Activated naive CD4-positive, alpha-beta T cell treated with anti-CD3 and anti-CD28 coated beads, Interleukin-2, amount 10 ng/mL, durations not matched to agents 7 days and 5 days (primary cell): Measurements from ENCODE around the gene FAM234A.

ENCODE experiments used
- CTCF ChIA-PET: fragments of 350-600 bp; sonication (Branson Sonifier 250); formaldehyde crosslinking; loops from one replicate; lab custom pipeline; 2021; ENCODE audit warnings: antibody characterized with exemption; lab: Charles Lee
- DNase-seq: peaks from one replicate; pipeline ENCODE4 v3.0.0-alpha.2; 2020
- H3K27ac Mint-ChIP-seq: one replicate; pipeline ENCODE4 v1.8.0; 2021; ENCODE audit warnings: mild to moderate bottlenecking, moderate library complexity, mixed read lengths
- H3K27me3 Mint-ChIP-seq: one replicate; pipeline ENCODE4 v1.8.0; 2021; ENCODE audit warnings: mild to moderate bottlenecking, mixed read lengths
- H3K36me3 Mint-ChIP-seq: one replicate; pipeline ENCODE4 v1.8.0; 2021; ENCODE audit warnings: mixed read lengths
- H3K4me1 Mint-ChIP-seq: one replicate; pipeline ENCODE4 v1.8.0; 2021; ENCODE audit warnings: mixed read lengths
- H3K4me3 Mint-ChIP-seq: one replicate; pipeline ENCODE4 v1.8.0; 2021; ENCODE audit warnings: mild to moderate bottlenecking, moderate library complexity, mixed read lengths
- H3K9me3 Mint-ChIP-seq: one replicate; pipeline ENCODE4 v1.8.0; 2021; ENCODE audit warnings: mixed read lengths

Gene FAM234A

DNA sequence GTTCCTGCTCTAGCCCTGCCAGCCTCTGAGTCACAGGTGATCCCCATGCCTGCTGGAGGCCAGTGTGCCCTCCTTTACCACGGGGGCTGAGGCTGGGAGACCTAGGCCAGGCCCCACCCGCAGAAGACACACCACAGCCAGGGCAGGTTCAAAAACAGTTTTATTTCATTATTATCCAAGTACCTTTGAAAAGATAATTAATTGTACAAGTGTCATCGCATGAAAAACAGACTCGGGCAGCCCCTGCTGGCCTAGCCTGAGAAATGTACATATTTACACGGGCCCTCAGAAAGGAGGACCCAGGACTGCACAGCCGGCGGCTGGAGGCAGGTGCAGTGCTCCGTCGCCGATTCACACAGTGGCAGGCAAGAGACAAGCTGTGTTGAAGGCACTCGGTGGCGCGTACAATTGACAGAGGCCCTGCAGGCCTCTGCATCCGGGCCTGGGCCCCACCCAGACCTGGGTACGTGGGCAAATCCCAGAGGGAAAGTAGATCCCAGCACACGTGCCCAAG lies 52.7 kb downstream of the FAM234A start:
- Mint-ChIP-seq H3K27me3 (peaks cover 6% of the 10 kb centered on the region), H3K4me3 (no peak overlapping the region), H3K27ac (no peak overlapping the region), H3K36me3 (peaks cover 13% of the 10 kb centered on the region), H3K4me1 (no peaks in the 10 kb centered on the region), H3K9me3 (no peaks in the 10 kb centered on the region)
- CTCF ChIA-PET = no interaction called here
- no peak for DNase-seq

DNA sequence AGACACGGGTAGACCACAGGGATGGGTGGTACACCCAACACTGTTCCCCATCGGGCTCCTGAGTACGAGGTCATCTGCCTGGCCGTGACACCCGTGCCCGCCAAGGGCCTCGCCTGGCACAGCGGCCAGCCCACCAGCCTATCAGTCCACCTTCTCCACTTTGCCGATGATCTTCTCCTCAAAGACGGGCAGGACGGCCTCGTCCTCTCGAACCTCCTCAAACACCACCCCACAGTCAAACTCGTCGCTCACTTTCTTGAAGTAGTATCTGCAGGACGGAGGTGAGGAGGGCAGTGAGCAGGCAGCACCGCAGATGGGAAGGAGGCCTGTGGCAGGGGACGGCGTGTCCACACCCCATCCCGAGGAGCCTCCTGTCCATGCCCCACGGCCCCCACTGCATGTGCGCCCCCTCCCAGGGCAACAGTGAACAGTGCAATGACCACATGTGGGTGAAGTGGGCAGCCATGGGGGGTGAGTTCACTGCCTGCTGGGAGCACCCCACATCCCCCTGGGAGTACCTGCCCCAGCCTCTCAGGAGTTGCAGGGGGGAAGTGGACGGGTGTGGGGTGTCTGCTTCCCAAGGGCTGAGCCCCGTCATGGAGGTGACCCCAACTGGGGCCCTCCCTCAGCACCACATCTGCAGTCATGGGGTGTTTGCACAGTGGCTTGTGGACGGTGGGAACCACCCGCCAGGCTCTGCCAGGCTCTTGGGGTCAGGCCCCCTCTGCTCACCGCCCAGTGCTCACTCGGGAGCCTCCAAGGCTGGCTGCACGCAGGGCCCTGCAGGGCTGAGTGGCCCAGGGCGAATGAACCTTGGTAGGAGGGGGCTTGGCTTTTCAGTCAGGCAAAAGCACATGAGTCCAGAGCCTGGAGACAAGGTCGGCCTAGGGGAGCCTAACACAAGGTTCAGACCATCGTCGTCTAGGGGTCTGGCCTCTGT lies 53.6 kb downstream of the FAM234A start:
- Mint-ChIP-seq H3K9me3 (no peaks in the 10 kb centered on the region), H3K27ac (no peak overlapping the region), H3K4me3 (no peak overlapping the region), H3K27me3 (no peaks in the 10 kb centered on the region), H3K36me3 (peaks cover 15% of the 10 kb centered on the region), H3K4me1 (no peaks in the 10 kb centered on the region)
- DNase-seq = no peak
- CTCF ChIA-PET = no interaction called here

- CTCF ChIA-PET = no interaction called here
- H3K4me1 Mint-ChIP-seq = no peaks in the 10 kb centered on the region
- H3K4me3 Mint-ChIP-seq = no peak overlapping the region
- H3K36me3 Mint-ChIP-seq = peaks cover 19% of the 10 kb centered on the region
- DNase-seq = no peak
- H3K27me3 Mint-ChIP-seq = no peaks in the 10 kb centered on the region
- H3K9me3 Mint-ChIP-seq = no peaks in the 10 kb centered on the region
- no peak overlapping the region for H3K27ac Mint-ChIP-seq
These were observed 54.9 kb downstream of the FAM234A start for GRCh38 chr16:289395-289997.

- Mint-ChIP-seq H3K9me3 (no peaks in the 10 kb centered on the region), H3K27ac (no peak overlapping the region), H3K4me1 (no peaks in the 10 kb centered on the region), H3K27me3 (no peaks in the 10 kb centered on the region), H3K4me3 (no peak overlapping the region), H3K36me3 (peaks cover 19% of the 10 kb centered on the region)
- DNase-seq = no peak
- CTCF ChIA-PET = no interaction called here
These were observed 55.5 kb downstream of the FAM234A start for GRCh38 chr16:290015-290680.

GRCh38 chr16:290681-291405 lies 56.2 kb downstream of the FAM234A start:
- Mint-ChIP-seq H3K4me1 (no peaks in the 10 kb centered on the region), H3K36me3 (peaks cover 19% of the 10 kb centered on the region), H3K9me3 (no peaks in the 10 kb centered on the region), H3K4me3 (no peak overlapping the region), H3K27me3 (no peaks in the 10 kb centered on the region), H3K27ac (no peak overlapping the region)
- DNase-seq = no peak
- CTCF ChIA-PET = no interaction called here

GRCh38 chr16:291539-291938 lies 56.9 kb downstream of the FAM234A start:
- H3K9me3 Mint-ChIP-seq = no peaks in the 10 kb centered on the region
- no peaks in the 10 kb centered on the region for H3K4me1 Mint-ChIP-seq
- H3K27ac Mint-ChIP-seq = no peak overlapping the region
- no peak overlapping the region for H3K4me3 Mint-ChIP-seq
- peaks cover 15% of the 10 kb centered on the region for H3K36me3 Mint-ChIP-seq
- no peaks in the 10 kb centered on the region for H3K27me3 Mint-ChIP-seq
- no peak for DNase-seq
- CTCF ChIA-PET = no interaction called here

GRCh38 chr16:293043-293775 lies 58.6 kb downstream of the FAM234A start:
- H3K9me3 Mint-ChIP-seq = no peaks in the 10 kb centered on the region
- peaks cover 9% of the 10 kb centered on the region for H3K36me3 Mint-ChIP-seq
- H3K4me3 Mint-ChIP-seq = no peak overlapping the region
- CTCF ChIA-PET = no interaction called here
- H3K27me3 Mint-ChIP-seq = no peaks in the 10 kb centered on the region
- H3K4me1 Mint-ChIP-seq = no peaks in the 10 kb centered on the region
- no peak for DNase-seq
- H3K27ac Mint-ChIP-seq = no peak overlapping the region

- CTCF ChIA-PET = no interaction called here
- no peak for DNase-seq
- Mint-ChIP-seq H3K4me1 (no peaks in the 10 kb centered on the region), H3K9me3 (no peaks in the 10 kb centered on the region), H3K4me3 (no peak overlapping the region), H3K36me3 (peaks cover 7% of the 10 kb centered on the region), H3K27ac (no peak overlapping the region), H3K27me3 (no peaks in the 10 kb centered on the region)
These were observed 61.7 kb downstream of the FAM234A start for GRCh38 chr16:296276-296675.

- Mint-ChIP-seq H3K4me1 (no peaks in the 10 kb centered on the region), H3K27me3 (no peaks in the 10 kb centered on the region), H3K4me3 (no peak overlapping the region), H3K9me3 (no peaks in the 10 kb centered on the region), H3K27ac (no peak overlapping the region), H3K36me3 (peaks cover 7% of the 10 kb centered on the region)
- DNase-seq = no peak
- CTCF ChIA-PET = no interaction called here
These were observed 62.3 kb downstream of the FAM234A start for GRCh38 chr16:296806-297510.

- CTCF ChIA-PET = no interaction called here
- Mint-ChIP-seq H3K9me3 (no peaks in the 10 kb centered on the region), H3K36me3 (peaks cover 4% of the 10 kb centered on the region), H3K27ac (no peak overlapping the region), H3K27me3 (no peaks in the 10 kb centered on the region), H3K4me3 (no peak overlapping the region), H3K4me1 (no peaks in the 10 kb centered on the region)
- no peak for DNase-seq
These were observed 63.2 kb downstream of the FAM234A start for GRCh38 chr16:297832-298231.

DNA sequence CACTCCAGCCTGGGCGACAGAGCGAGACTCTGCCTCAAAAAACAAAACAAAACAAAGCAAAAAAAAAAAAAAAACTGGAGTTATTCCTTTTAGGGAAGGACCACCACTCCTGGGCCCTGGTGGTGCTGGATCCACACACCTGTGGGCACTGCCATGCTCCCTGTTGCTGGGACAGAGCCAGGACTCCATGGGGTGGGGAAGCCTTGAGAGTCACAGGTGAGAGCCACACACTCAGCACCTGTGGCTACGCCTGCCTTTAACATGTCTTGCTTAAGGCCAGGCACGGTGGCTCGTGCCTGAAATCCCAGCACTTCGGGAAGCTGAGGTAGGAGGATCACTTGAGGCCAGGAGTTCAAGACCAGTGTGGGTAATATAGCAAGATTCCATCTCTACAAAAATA lies 66.6 kb downstream of the FAM234A start:
- CTCF ChIA-PET = no interaction called here
- Mint-ChIP-seq H3K4me3 (no peak overlapping the region), H3K27ac (no peak overlapping the region), H3K36me3 (peaks cover 6% of the 10 kb centered on the region), H3K9me3 (no peaks in the 10 kb centered on the region), H3K27me3 (no peaks in the 10 kb centered on the region), H3K4me1 (peaks cover 2% of the 10 kb centered on the region)
- DNase-seq = no peak

- H3K36me3 Mint-ChIP-seq = peaks cover 6% of the 10 kb centered on the region
- H3K27me3 Mint-ChIP-seq = no peaks in the 10 kb centered on the region
- H3K9me3 Mint-ChIP-seq = no peaks in the 10 kb centered on the region
- no peak for DNase-seq
- CTCF ChIA-PET = no interaction called here
- H3K4me3 Mint-ChIP-seq = no peak overlapping the region
- H3K27ac Mint-ChIP-seq = no peak overlapping the region
- peaks cover 2% of the 10 kb centered on the region for H3K4me1 Mint-ChIP-seq
These were observed 67.3 kb downstream of the FAM234A start for GRCh38 chr16:301950-302349.
